ENCODE data around the gene TRPM4. TPM values are rescaled to one million over a fixed set of nuclear protein-coding genes. Genes with fewer than 3 reads are reported as not detected.

The TRPM4 gene
- total RNA-seq, 2 experiments from 2014 or later = 0.40 to 0.54 TPM

- Mint-ChIP-seq H3K36me3 (ENCODE audit: low read depth) (no peaks in the 10 kb centered on the region), H3K9me3 (no peaks in the 10 kb centered on the region), H3K27ac (no peak overlapping the region), H3K4me3 (no peak overlapping the region), H3K27me3 (peaks cover 57% of the 10 kb centered on the region), H3K4me1 (ENCODE audit: low read depth) (peaks cover 28% of the 10 kb centered on the region)
- DNase-seq = no peak
- TF ChIP-seq CTCF (IDR thresholded peaks at IDR 0.05) = no peak
- intact Hi-C loops (cut with micrococcal nuclease) = loop anchor here (5.0 kb wide), 1 partner anchor 51 kb away; no protein-coding TSS in a partner anchor
- ChIA-PET POLR2A (interaction anchor here (0.6 to 1.7 kb wide), 2 partner anchors 14 to 353 kb away, joined by 3 to 7 read pairs; no protein-coding TSS in a partner anchor), CTCF (interaction anchor here (1.1 to 6.2 kb wide), 6 partner anchors 9 to 51 kb away, joined by 3 to 36 read pairs (median 4); partner anchors contain the start of gene LIN7B)
- no peak for ATAC-seq
Observed at GRCh38 chr19:49148044-49148682, 9.4 kb upstream of the TRPM4 start.

GRCh38 chr19:49148784-49149651 lies 8.6 kb upstream of the TRPM4 start:
- H3K27me3 Mint-ChIP-seq = peaks cover 63% of the 10 kb centered on the region
- ATAC-seq = peak; percentile 68
- POLR2A ChIA-PET = interaction anchor here (0.6 to 1.7 kb wide), 3 partner anchors 15 to 354 kb away, joined by 3 to 7 read pairs (median 3); no protein-coding TSS in a partner anchor

GRCh38 chr19:49149652-49150105 lies 7.9 kb upstream of the TRPM4 start:
- no peaks in the 10 kb centered on the region for H3K36me3 Mint-ChIP-seq (ENCODE audit: low read depth)
- intact Hi-C loops (cut with micrococcal nuclease) = loop anchor here (5.0 kb wide), 1 partner anchor 52 kb away; no protein-coding TSS in a partner anchor
- ATAC-seq = no peak
- peak overlapping the region; percentile 69 for H3K4me3 Mint-ChIP-seq
- H3K27me3 Mint-ChIP-seq = peaks cover 68% of the 10 kb centered on the region
- ChIA-PET CTCF (interaction anchor here (0.9 to 6.2 kb wide), 5 partner anchors 29 to 59 kb away, joined by 3 to 36 read pairs (median 5); partner anchors contain the start of gene LIN7B), POLR2A (interaction anchor here (0.6 to 1.7 kb wide), 2 partner anchors 15 to 75 kb away, joined by 3 to 7 read pairs; no protein-coding TSS in a partner anchor)
- DNase-seq = no peak
- H3K9me3 Mint-ChIP-seq = peaks cover 2% of the 10 kb centered on the region
- no peak overlapping the region for H3K27ac Mint-ChIP-seq
- TF ChIP-seq CTCF (IDR thresholded peaks at IDR 0.05) = no peak
- peaks cover 27% of the 10 kb centered on the region for H3K4me1 Mint-ChIP-seq (ENCODE audit: low read depth)

More at GRCh38 chr19:49148784-49149651, 8.6 kb upstream of the TRPM4 start:
- Mint-ChIP-seq H3K4me1 (ENCODE audit: low read depth) (peaks cover 27% of the 10 kb centered on the region), H3K4me3 (peak overlapping the region; percentile 62), H3K9me3 (peaks cover 1% of the 10 kb centered on the region), H3K27ac (no peak overlapping the region), H3K36me3 (ENCODE audit: low read depth) (no peaks in the 10 kb centered on the region)
- CTCF ChIA-PET = interaction anchor here (0.9 to 6.2 kb wide), 8 partner anchors 10 to 60 kb away, joined by 3 to 36 read pairs (median 4); partner anchors contain the start of gene LIN7B
- intact Hi-C loops (cut with micrococcal nuclease) = loop anchor here (5.0 kb wide), 1 partner anchor 52 kb away; no protein-coding TSS in a partner anchor
- no peak for TF ChIP-seq CTCF (IDR thresholded peaks at IDR 0.05)
- peak; percentile 95 for DNase-seq

GRCh38 chr19:49150106-49150943 lies 7.3 kb upstream of the TRPM4 start:
- TF ChIP-seq CTCF (IDR thresholded peaks at IDR 0.05) = no peak
- DNase-seq (peak; percentile 46), ATAC-seq (peak; percentile 13)
- ChIA-PET CTCF (interaction anchor here (0.9 to 1.5 kb wide), 4 partner anchors 36 to 58 kb away, joined by 3 to 10 read pairs (median 3); partner anchors contain the start of gene LIN7B), POLR2A (interaction anchor here (0.6 to 0.9 kb wide), 2 partner anchors 12 to 74 kb away, joined by 3 read pairs; no protein-coding TSS in a partner anchor)
- H3K9me3 Mint-ChIP-seq = peaks cover 2% of the 10 kb centered on the region
- H3K27me3 Mint-ChIP-seq = peaks cover 66% of the 10 kb centered on the region
- H3K27ac Mint-ChIP-seq = no peak overlapping the region
- intact Hi-C loops (cut with micrococcal nuclease) = no loop called here
- H3K36me3 Mint-ChIP-seq (ENCODE audit: low read depth) = no peaks in the 10 kb centered on the region
- peaks cover 27% of the 10 kb centered on the region for H3K4me1 Mint-ChIP-seq (ENCODE audit: low read depth)
- peak overlapping the region; percentile 69 for H3K4me3 Mint-ChIP-seq
